ENCODE data around the gene SELENOH. TPM values are rescaled to one million over a fixed set of nuclear protein-coding genes. Genes with fewer than 3 reads are reported as not detected.

The SELENOH gene
- polyA plus RNA-seq, 3 donors from 2014 or later = 157 to 276 (median 190) TPM

DNA sequence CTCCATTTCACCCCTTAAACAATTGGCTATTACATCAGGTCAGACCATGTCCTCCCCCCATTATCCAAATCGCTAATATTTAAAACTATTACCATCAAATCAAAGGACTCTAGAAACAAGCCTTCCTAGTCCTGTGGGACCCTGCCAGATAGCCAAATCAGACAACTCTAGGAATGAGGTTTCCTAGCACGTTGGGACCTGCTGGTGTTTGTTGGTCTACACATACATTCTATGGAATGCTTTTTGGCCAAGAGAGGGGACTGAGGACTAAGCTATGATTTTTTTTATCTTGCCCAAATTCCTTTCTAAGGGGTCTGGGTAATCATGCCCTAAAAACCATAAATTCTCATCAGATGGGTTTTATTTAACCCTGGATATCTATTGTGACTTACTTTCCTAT lies 14.1 kb upstream of the SELENOH start:
- Mint-ChIP-seq H3K27ac (no peak overlapping the region), H3K27me3 (ENCODE audit: low read depth in 3 of 3) (peaks cover 0 to 1% (median 0%) of the 10 kb centered on the region in 3 donors), H3K4me3 (no peak overlapping the region), H3K36me3 (no peaks in the 10 kb centered on the region), H3K9me3 (no peaks in the 10 kb centered on the region), H3K4me1 (peaks cover 7 to 8% of the 10 kb centered on the region in 2 donors)
- DNase-seq = no peak

DNA sequence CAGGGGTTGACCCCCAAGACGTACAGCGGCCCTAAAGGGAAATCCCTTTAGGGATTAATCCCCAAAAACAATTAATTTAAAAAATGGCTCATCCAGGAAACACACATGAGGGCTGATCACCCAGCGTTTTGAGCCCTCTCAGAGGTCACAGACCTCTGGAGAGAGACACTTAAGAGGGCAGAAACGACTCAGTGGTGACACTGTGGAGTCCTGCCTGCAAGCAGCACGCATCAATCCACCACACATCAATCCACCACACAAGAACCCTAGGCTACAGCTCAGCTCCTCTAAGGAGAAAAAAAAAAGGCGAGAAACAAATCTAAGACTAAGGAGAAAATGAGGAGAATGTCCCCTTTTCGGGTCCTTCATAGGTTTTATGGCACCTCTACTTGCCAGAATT lies 12.5 kb upstream of the SELENOH start:
- no peak for DNase-seq
- Mint-ChIP-seq H3K36me3 (no peaks in the 10 kb centered on the region), H3K27ac (no peak overlapping the region), H3K9me3 (no peaks in the 10 kb centered on the region), H3K27me3 (ENCODE audit: low read depth in 3 of 3) (peaks cover 0 to 3% (median 0%) of the 10 kb centered on the region in 3 donors), H3K4me3 (no peak overlapping the region), H3K4me1 (peaks cover 7 to 9% of the 10 kb centered on the region in 2 donors)

DNA sequence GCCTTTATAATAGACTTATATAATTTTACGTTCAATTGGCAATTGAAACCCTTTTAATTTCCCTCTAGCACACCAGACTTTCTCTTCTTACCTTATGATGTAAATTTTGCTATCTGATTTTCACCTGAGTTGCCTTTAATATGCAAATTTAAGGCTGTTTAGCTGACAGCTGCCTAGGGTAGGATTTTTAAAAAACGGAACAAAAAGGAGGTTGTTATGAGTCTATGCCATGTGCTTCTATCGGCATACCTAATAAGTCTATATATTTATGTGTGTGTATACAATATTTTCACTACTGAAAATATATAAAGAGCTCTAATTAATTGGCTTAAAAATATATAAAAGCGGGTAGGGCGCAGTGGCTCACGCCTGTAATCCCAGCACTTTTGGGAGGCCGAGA lies 11.8 kb upstream of the SELENOH start:
- Mint-ChIP-seq H3K9me3 (no peaks in the 10 kb centered on the region), H3K27ac (no peak overlapping the region), H3K27me3 (ENCODE audit: low read depth in 3 of 3) (peaks cover 0 to 3% (median 0%) of the 10 kb centered on the region in 3 donors), H3K36me3 (no peaks in the 10 kb centered on the region), H3K4me3 (no peak overlapping the region), H3K4me1 (peaks cover 7 to 9% of the 10 kb centered on the region in 2 donors)
- no peak for DNase-seq

DNA sequence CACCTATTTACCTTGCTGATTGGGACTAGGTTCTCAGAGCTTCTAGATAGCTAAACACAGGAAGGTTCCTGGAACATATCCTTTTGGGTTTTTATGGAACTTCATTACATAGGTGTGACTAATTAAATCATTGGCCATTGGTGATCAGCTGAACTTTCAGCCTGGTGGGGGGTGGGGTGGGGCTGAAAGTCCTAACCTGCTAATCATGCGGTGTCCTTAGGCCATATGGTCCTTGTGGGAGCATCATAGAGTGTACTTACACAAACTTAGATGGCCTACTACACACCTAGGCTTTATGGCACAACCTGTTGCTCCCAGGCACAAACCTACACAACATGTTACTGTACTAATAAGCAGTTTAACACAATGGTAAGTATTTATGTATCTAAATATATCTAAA lies 8.6 kb upstream of the SELENOH start:
- H3K9me3 Mint-ChIP-seq = no peaks in the 10 kb centered on the region
- no peak overlapping the region for H3K4me3 Mint-ChIP-seq
- no peak for DNase-seq
- peaks cover 0 to 3% (median 0%) of the 10 kb centered on the region in 3 donors for H3K27me3 Mint-ChIP-seq (ENCODE audit: low read depth in 3 of 3)
- H3K4me1 Mint-ChIP-seq = peaks cover 11 to 19% of the 10 kb centered on the region in 2 donors
- H3K27ac Mint-ChIP-seq = no peak overlapping the region
- H3K36me3 Mint-ChIP-seq = peaks cover 0 to 10% (median 3%) of the 10 kb centered on the region in 3 donors

DNA sequence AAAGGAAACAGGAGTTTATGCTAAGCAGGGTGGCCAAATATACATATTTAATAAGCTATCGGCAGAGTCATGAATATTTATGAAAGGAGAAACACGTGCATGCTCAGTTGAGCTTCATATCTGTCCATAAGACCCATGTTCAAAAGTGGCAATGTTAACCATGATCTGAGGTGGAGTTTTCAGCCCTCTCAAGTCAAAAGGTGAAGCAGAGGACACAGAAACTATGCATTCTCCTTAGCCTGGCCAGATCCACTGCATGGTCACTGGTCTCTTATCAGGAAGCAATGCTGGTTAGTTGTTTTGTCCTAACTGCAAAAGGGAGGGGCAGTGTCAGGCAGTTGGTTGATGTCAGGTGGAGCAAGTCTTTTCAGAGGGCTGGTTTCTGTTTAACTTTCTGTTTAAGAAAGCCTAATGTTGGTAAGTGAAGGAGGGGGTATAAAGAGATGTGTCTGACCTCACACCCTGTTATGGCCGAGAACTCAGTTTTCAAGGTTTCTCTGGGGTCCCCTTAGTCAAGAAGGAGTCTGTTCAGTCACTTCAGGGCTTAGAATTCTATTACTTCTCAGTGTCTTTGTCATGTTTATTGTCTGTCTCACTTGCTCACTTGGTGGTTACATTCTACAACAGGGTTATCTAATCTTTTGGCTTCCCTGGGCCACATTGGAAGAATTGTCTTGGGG lies 5.5 kb upstream of the SELENOH start:
- no peak overlapping the region for H3K4me3 Mint-ChIP-seq
- peaks cover 0 to 14% (median 3%) of the 10 kb centered on the region in 3 donors for H3K36me3 Mint-ChIP-seq
- H3K27ac Mint-ChIP-seq = peak overlapping the region in 1 of 6 donors; percentile 21
- H3K27me3 Mint-ChIP-seq (ENCODE audit: low read depth in 3 of 3) = peaks cover 0 to 2% (median 0%) of the 10 kb centered on the region in 3 donors
- DNase-seq = no peak
- H3K9me3 Mint-ChIP-seq = no peaks in the 10 kb centered on the region
- H3K4me1 Mint-ChIP-seq = peaks cover 9 to 21% of the 10 kb centered on the region in 2 donors

DNA sequence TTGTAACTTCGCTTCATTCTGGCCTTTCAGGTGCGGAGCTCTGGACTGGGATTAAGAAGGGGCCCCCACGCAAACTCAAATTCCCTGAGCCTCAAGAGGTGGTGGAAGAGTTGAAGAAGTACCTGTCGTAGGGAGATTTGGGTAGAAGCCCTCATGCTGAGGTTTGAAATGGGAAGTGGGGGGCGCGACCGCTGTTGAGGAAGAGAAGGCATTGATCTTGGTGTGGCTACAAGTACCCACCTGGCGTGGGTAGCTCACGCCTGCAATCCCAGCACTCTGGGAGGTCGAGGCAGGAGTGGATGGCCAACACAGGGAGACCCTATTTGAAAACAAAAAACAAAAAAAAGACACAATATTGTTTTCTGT lies 779 bp downstream of the SELENOH start:
- Mint-ChIP-seq H3K36me3 (peaks cover 2 to 13% (median 12%) of the 10 kb centered on the region in 3 donors), H3K27ac (peak overlapping the region; percentile 97 to 100 (median 100)), H3K9me3 (no peaks in the 10 kb centered on the region), H3K27me3 (ENCODE audit: low read depth in 3 of 3) (peaks cover 3 to 13% (median 7%) of the 10 kb centered on the region in 3 donors), H3K4me1 (peaks cover 25 to 30% of the 10 kb centered on the region in 2 donors), H3K4me3 (peak overlapping the region; percentile 96 to 100 (median 99))
- DNase-seq = no peak

DNA sequence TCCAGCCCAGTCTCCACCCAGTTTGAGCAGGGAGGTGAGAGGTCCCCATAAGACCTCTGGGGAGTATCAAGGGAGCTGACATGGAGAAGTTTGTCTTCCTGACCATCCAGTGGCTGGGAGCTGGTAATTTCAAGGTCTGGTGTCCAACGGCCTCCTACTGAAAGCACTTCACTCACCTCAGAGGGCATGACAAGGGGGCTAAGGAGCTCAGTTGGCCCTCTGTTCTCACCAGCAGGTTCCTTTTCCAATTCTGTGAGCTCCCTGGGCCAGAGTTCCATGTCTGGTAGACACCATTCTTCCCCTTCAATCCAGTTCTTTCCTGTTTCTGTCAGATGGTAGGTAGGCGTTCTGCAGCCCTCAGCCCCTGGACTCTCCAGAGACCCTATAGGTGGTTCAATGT lies 3.1 kb downstream of the SELENOH start:
- Mint-ChIP-seq H3K36me3 (peaks cover 4 to 10% (median 7%) of the 10 kb centered on the region in 3 donors), H3K27me3 (ENCODE audit: low read depth in 3 of 3) (peaks cover 3 to 13% (median 7%) of the 10 kb centered on the region in 3 donors), H3K4me1 (peaks cover 25 to 30% of the 10 kb centered on the region in 2 donors), H3K9me3 (no peaks in the 10 kb centered on the region), H3K4me3 (peak overlapping the region in 3 of 5 donors; percentile 35 to 54 (median 41)), H3K27ac (peak overlapping the region in 3 of 6 donors; percentile 30 to 79 (median 77))
- no peak for DNase-seq

DNA sequence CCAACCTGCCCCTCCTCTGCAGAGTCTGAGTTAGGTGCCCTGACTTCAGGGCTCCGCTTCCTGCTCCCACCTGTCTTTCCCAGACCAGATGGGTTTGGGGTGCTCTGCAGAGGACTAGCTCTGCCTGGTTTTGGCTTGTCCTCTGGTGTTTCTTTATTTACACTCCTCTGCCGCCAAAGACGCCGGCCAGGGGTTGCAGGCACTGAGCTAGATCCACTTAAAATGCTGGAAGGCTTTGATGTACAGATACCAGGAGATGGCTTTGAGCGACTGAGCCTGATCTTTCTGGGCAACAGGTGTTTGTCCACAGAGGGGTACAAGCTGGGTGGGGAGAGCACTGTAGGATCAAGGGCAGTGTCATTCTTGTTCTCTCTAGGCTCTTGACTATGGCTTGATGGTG lies 3.9 kb downstream of the SELENOH start:
- DNase-seq = no peak
- Mint-ChIP-seq H3K36me3 (peaks cover 4 to 10% (median 7%) of the 10 kb centered on the region in 3 donors), H3K4me3 (no peak overlapping the region), H3K9me3 (no peaks in the 10 kb centered on the region), H3K27ac (peak overlapping the region in 4 of 6 donors; percentile 11 to 81 (median 36)), H3K27me3 (ENCODE audit: low read depth in 3 of 3) (peaks cover 3 to 13% (median 7%) of the 10 kb centered on the region in 3 donors), H3K4me1 (peaks cover 25 to 30% of the 10 kb centered on the region in 2 donors)

DNA sequence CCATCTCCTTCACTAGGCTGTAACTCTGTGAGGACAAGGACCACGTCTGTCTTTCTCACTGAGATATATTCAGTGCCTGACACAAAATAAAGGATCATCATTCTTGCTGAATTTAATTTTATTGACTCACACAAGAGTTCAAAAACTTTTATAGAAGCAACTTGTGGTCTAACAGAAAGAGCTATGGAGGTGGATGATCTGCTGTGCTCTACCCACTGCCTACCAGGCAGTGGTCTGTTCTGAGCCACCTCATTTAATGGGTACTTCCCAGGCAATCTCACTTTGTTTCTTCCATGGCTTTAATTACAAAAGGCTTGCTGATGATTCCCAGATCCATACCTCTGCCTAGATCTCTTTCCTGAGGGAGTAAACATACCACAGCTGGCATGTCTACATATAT lies 5.6 kb downstream of the SELENOH start:
- Mint-ChIP-seq H3K27me3 (ENCODE audit: low read depth in 3 of 3) (peaks cover 0 to 3% (median 2%) of the 10 kb centered on the region in 3 donors), H3K27ac (peak overlapping the region; percentile 10 to 69 (median 62)), H3K4me1 (peaks cover 15 to 20% of the 10 kb centered on the region in 2 donors), H3K36me3 (peaks cover 6 to 8% (median 8%) of the 10 kb centered on the region in 3 donors), H3K9me3 (no peaks in the 10 kb centered on the region), H3K4me3 (no peak overlapping the region)
- no peak for DNase-seq

DNA sequence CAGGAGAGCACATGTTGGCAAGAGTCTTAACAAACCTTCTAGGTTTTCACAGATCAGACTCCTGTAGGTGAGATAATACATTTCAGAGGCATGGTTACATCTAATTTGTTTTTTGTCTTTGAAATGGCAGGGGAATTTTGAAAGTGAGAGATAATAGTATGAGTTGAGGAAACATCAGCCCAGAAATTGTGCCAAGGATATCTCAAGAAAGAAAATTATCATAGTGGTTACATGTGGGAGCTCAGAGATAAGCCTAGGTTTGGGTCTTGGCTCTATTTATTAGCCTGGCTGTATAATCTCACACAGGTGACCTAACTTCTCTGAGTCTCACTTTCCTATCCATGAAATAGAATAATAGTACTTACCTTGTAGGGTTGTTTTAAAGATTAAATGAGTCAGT lies 9.9 kb downstream of the SELENOH start:
- DNase-seq = no peak
- no peak overlapping the region for H3K27ac Mint-ChIP-seq
- no peaks in the 10 kb centered on the region for H3K4me1 Mint-ChIP-seq
- H3K9me3 Mint-ChIP-seq = no peaks in the 10 kb centered on the region
- H3K4me3 Mint-ChIP-seq = no peak overlapping the region
- no peaks in the 10 kb centered on the region for H3K27me3 Mint-ChIP-seq (ENCODE audit: low read depth in 3 of 3)
- peaks cover 0 to 8% (median 3%) of the 10 kb centered on the region in 3 donors for H3K36me3 Mint-ChIP-seq

DNA sequence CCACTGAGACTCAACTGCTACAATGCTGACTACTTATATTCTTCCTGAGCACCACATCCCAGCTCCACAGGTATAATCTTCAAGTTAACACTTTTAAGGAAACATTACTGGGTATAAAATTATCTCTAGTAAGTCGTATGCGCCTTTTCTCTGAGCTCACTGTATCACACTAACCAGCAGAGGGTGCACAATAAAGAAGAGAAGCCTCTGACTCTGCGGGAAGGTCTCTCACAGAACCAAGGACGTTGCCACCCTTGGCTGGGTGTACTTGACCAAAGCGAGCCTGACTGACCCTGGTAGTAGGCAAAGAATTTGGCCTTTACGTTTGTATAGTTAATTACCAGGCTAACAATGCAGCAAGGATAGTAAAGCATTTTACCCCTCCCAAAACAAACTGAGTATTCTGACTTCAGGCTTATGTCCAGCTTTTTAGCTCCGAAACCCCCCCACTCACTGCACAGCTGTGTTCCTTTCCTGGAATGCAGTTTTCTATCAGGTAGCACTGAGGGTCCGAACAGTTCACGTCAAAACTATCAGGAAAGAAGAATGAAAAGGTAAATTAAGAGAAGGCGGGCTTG lies 10.5 kb downstream of the SELENOH start, which contains the start of gene BTBD18:
BTBD18 (minus strand) TSS at position 144 of the 578 bp plus-strand sequence. CDS start 631 bp downstream, outside the sequence.
- no peak for DNase-seq
- H3K27me3 Mint-ChIP-seq (ENCODE audit: low read depth in 3 of 3) = no peaks in the 10 kb centered on the region
- H3K4me1 Mint-ChIP-seq = no peaks in the 10 kb centered on the region
- H3K36me3 Mint-ChIP-seq = peaks cover 0 to 8% (median 3%) of the 10 kb centered on the region in 3 donors
- peak within 1 kb of the TSS in 1 of 6 donors; percentile 36 for H3K27ac Mint-ChIP-seq
- no peaks in the 10 kb centered on the region for H3K9me3 Mint-ChIP-seq
- no peak within 1 kb of the TSS for H3K4me3 Mint-ChIP-seq

DNA sequence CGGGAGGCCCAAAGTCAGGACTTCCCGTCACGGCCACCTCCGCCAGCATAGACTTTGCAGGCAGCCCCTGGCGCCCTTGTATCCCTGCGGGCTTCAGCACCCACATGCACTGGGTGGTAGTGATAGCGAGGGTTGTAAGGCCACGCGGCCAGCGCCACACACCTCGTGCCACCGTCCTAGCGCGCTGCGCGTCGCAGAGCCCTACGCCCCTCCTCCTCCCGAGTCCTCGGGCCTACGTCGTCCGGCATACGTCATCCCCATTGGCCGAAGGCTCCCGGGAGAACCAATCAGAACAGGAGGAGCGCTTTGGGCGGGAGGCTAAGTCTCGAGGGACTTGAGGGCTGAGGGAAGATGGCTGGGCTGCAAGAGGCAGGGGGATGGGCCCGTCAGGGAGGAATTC lies 11.7 kb downstream of the SELENOH start:
- Mint-ChIP-seq H3K9me3 (no peaks in the 10 kb centered on the region), H3K4me1 (no peaks in the 10 kb centered on the region), H3K4me3 (no peak overlapping the region), H3K27me3 (ENCODE audit: low read depth in 3 of 3) (no peaks in the 10 kb centered on the region), H3K36me3 (peaks cover 0 to 4% (median 0%) of the 10 kb centered on the region in 3 donors), H3K27ac (no peak overlapping the region)
- DNase-seq = no peak

DNA sequence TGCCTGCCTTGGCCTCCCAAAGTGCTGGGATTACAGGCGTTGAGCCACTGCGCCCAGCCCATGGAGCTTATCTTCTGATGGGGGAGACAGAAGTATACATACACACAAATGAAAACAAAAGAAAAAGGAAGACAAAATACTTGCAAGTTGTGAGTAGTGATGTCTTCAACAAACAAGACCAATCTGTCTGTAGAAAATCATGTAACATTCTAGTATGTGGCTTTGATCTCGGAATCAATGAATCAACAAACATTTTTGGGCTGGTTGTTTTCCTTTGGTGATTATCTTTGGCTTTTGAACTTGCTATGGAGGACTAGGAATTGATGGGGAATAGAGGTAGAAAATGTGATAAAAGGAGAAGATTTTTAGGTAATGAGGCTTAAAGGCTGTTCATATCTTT lies 16.9 kb downstream of the SELENOH start:
- Mint-ChIP-seq H3K27me3 (ENCODE audit: low read depth in 3 of 3) (peaks cover 0 to 4% (median 2%) of the 10 kb centered on the region in 3 donors), H3K27ac (no peak overlapping the region), H3K4me1 (peaks cover 6% of the 10 kb centered on the region in 2 donors), H3K4me3 (no peak overlapping the region), H3K9me3 (no peaks in the 10 kb centered on the region), H3K36me3 (peaks cover 0 to 4% (median 3%) of the 10 kb centered on the region in 3 donors)
- DNase-seq = no peak

Measured in immature natural killer cell (primary cell).